Liver (tissue), 3 donors: ENCODE measurements around the gene KMT5C.

Experiments used
- ATF3 ChIP-seq: IDR thresholded peaks from 2 replicates; pipeline ENCODE4 v1.6.1; 2016; ENCODE audit warnings: antibody characterized with exemption
- CTCF ChIP-seq: fragments of 150-350 bp; IDR thresholded peaks from 2 replicates; pipeline ENCODE4 v1.5.1; 2017; ENCODE audit warnings: improper control_type of control experiment, low read depth, low read length; ENCODE audit not compliant: missing input control
- GABPA ChIP-seq, 2 donors: IDR thresholded peaks in 1 of 2; conservative IDR thresholded peaks in 1 of 2; 2 replicates each; pipeline ENCODE4 v1.6.1; 2016; ENCODE audit warnings: antibody characterized with exemption in 2 of 2, mild to moderate bottlenecking in 1 of 2, moderate library complexity in 1 of 2
- JUND ChIP-seq, 2 donors: IDR thresholded peaks; 2 replicates each; pipeline ENCODE4 v1.6.1; 2016; ENCODE audit warnings: antibody characterized with exemption in 2 of 2
- MAX ChIP-seq: IDR thresholded peaks from 2 replicates; pipeline ENCODE4 v1.6.1; 2016; ENCODE audit warnings: antibody characterized with exemption
- SP1 ChIP-seq: IDR thresholded peaks from 2 replicates; pipeline ENCODE4 v1.6.1; 2018; ENCODE audit warnings: antibody characterized with exemption, mild to moderate bottlenecking
- YY1 ChIP-seq: IDR thresholded peaks from 2 replicates; pipeline ENCODE4 v1.6.1; 2016; ENCODE audit warnings: antibody characterized with exemption, mild to moderate bottlenecking
- donor health status: healthy.
- donor health status: healthy.

- TF ChIP-seq CTCF (no peak), YY1 (no peak), ATF3 (no peak), JUND (IDR thresholded peaks at IDR 0.05) (no peak), GABPA (IDR thresholded peaks at IDR 0.05 in 1 of 2, conservative IDR thresholded peaks at IDR 0.05 in 1 of 2) (no peak), MAX (no peak), SP1 (no peak)
Observed at GRCh38 chr19:55344444-55344843, 4.8 kb downstream of the KMT5C start.
